ENCODE measurements around the gene KPNA1. TPM values are rescaled to one million over a fixed set of nuclear protein-coding genes. Genes with fewer than 3 reads are reported as not detected.

KPNA1 gene
- total and polyA plus RNA-seq, 2 of the 13 experiments (the other 11 are each of a cell fraction or from before 2014, with no cell fraction given), result 15.4 to 30.0 TPM

DNA sequence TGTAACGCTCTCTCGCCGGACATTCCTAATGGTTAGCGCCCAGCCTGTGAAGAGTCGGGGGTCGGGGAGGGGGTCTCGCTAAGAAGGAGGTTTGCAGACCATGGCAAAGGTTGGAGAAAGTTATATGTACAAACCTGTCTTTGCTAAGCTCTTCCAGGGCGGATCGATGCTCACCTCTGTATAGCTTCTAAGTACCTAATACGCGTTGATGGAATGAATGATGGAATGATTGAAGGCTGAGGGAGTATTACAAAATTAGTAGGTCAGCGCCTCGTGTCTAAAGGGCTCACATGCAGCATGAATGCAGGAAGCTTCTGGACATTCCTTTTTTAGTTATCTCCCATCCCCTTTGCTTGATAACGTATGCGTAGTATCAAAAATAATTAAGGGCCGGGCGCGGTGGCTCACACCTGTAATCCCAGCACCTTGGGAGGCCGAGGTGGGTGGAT lies 305 bp upstream of the KPNA1 start (continued):
- no peak for TF ChIP-seq CREB1 (IDR thresholded peaks at IDR 0.05)
- TF ChIP-seq CREB1 (CRISPR knock-in tag; IDR thresholded peaks at IDR 0.05), result peak; percentile 67; the same call in 1 of the 2 replicates
- TF ChIP-seq DNMT1 (CRISPR knock-in tag; IDR thresholded peaks at IDR 0.05), result no peak
- no peak for TF ChIP-seq CEBPG (CRISPR knock-in tag; IDR thresholded peaks at IDR 0.05)
- TF ChIP-seq, protein P1, sequence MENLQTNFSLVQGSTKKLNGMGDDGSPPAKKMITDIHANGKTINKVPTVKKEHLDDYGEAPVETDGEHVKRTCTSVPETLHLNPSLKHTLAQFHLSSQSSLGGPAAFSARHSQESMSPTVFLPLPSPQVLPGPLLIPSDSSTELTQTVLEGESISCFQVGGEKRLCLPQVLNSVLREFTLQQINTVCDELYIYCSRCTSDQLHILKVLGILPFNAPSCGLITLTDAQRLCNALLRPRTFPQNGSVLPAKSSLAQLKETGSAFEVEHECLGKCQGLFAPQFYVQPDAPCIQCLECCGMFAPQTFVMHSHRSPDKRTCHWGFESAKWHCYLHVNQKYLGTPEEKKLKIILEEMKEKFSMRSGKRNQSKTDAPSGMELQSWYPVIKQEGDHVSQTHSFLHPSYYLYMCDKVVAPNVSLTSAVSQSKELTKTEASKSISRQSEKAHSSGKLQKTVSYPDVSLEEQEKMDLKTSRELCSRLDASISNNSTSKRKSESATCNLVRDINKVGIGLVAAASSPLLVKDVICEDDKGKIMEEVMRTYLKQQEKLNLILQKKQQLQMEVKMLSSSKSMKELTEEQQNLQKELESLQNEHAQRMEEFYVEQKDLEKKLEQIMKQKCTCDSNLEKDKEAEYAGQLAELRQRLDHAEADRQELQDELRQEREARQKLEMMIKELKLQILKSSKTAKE (CRISPR knock-in tag; IDR thresholded peaks at IDR 0.05; ENCODE audit: borderline replicate concordance), result no peak
- TF ChIP-seq, protein P2, sequence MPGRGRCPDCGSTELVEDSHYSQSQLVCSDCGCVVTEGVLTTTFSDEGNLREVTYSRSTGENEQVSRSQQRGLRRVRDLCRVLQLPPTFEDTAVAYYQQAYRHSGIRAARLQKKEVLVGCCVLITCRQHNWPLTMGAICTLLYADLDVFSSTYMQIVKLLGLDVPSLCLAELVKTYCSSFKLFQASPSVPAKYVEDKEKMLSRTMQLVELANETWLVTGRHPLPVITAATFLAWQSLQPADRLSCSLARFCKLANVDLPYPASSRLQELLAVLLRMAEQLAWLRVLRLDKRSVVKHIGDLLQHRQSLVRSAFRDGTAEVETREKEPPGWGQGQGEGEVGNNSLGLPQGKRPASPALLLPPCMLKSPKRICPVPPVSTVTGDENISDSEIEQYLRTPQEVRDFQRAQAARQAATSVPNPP (CRISPR knock-in tag; IDR thresholded peaks at IDR 0.05), result no peak
- no peak for TF ChIP-seq SP5 (CRISPR knock-in tag; IDR thresholded peaks at IDR 0.05; ENCODE audit: borderline replicate concordance, low read depth)
- TF ChIP-seq SKI (IDR thresholded peaks at IDR 0.05; ENCODE audit: partially characterized antibody), result no peak
- TF ChIP-seq ATAD3A (CRISPR knock-in tag; IDR thresholded peaks at IDR 0.05), result no peak
- TF ChIP-seq YEATS4 (CRISPR knock-in tag; IDR thresholded peaks at IDR 0.05; ENCODE audit: borderline replicate concordance), result no peak
- 0 out of 2 replicates have a peak, but pooled peaks have one; percentile 4 for TF ChIP-seq ZNF510 (CRISPR knock-in tag; IDR thresholded peaks at IDR 0.05; ENCODE audit: low read depth)
- TF ChIP-seq NAIF1 (CRISPR knock-in tag; IDR thresholded peaks at IDR 0.05; ENCODE audit: borderline replicate concordance), result no peak
- TF ChIP-seq, protein P3, sequence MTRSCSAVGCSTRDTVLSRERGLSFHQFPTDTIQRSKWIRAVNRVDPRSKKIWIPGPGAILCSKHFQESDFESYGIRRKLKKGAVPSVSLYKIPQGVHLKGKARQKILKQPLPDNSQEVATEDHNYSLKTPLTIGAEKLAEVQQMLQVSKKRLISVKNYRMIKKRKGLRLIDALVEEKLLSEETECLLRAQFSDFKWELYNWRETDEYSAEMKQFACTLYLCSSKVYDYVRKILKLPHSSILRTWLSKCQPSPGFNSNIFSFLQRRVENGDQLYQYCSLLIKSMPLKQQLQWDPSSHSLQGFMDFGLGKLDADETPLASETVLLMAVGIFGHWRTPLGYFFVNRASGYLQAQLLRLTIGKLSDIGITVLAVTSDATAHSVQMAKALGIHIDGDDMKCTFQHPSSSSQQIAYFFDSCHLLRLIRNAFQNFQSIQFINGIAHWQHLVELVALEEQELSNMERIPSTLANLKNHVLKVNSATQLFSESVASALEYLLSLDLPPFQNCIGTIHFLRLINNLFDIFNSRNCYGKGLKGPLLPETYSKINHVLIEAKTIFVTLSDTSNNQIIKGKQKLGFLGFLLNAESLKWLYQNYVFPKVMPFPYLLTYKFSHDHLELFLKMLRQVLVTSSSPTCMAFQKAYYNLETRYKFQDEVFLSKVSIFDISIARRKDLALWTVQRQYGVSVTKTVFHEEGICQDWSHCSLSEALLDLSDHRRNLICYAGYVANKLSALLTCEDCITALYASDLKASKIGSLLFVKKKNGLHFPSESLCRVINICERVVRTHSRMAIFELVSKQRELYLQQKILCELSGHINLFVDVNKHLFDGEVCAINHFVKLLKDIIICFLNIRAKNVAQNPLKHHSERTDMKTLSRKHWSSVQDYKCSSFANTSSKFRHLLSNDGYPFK (CRISPR knock-in tag; IDR thresholded peaks at IDR 0.05; ENCODE audit: borderline replicate concordance), result peak; percentile 8; the same call in 1 of the 2 replicates
- peak; percentile 78; the same call in 1 of the 2 replicates for TF ChIP-seq ZNF790 (CRISPR knock-in tag; IDR thresholded peaks at IDR 0.05; ENCODE audit: borderline replicate concordance)
- TF ChIP-seq ZNF329 (CRISPR knock-in tag; IDR thresholded peaks at IDR 0.05; ENCODE audit: low read depth), result no peak
- no peak for TF ChIP-seq BHLHE40 (IDR thresholded peaks at IDR 0.05; ENCODE audit: low read length)
- no peak for TF ChIP-seq NFKB2 (CRISPR knock-in tag; IDR thresholded peaks at IDR 0.05; ENCODE audit: borderline replicate concordance)
- TF ChIP-seq NFATC3 (CRISPR knock-in tag; IDR thresholded peaks at IDR 0.05), result 0 out of 2 replicates have a peak, but pooled peaks have one; percentile 12
- 0 out of 2 replicates have a peak, but pooled peaks have one; percentile 39 for TF ChIP-seq SNAPC2 (CRISPR knock-in tag; IDR thresholded peaks at IDR 0.05)
- TF ChIP-seq ZNF256 (CRISPR knock-in tag; conservative IDR thresholded peaks at IDR 0.05), result no peak
- no peak for TF ChIP-seq ZNF263 (CRISPR knock-in tag; IDR thresholded peaks at IDR 0.05)
- no peak for TF ChIP-seq JUNB (CRISPR knock-in tag; IDR thresholded peaks at IDR 0.05; ENCODE audit: borderline replicate concordance)
- TF ChIP-seq DNMT3B (CRISPR knock-in tag; conservative IDR thresholded peaks at IDR 0.05), result no peak
- no peak for TF ChIP-seq SNAI1 (CRISPR knock-in tag; IDR thresholded peaks at IDR 0.05; ENCODE audit: borderline replicate concordance)
- TF ChIP-seq MAF1 (CRISPR knock-in tag; IDR thresholded peaks at IDR 0.05; ENCODE audit: borderline replicate concordance), result no peak
- TF ChIP-seq RBAK (CRISPR knock-in tag; IDR thresholded peaks at IDR 0.05), result no peak
- TF ChIP-seq TOPORS (CRISPR knock-in tag; IDR thresholded peaks at IDR 0.05), result 0 out of 2 replicates have a peak, but pooled peaks have one; percentile 71

Measured in HepG2 (cell line).